Uterus (tissue), 4 donors: ENCODE results near the gene TMEM204. TPM values are rescaled to one million over a fixed set of nuclear protein-coding genes. Genes with fewer than 3 reads are reported as not detected.

Source experiments
- DNase-seq, 2 donors: peaks; one replicate each; pipeline ENCODE4 v3.0.0-alpha.2; 2019 to 2020
- H3K27ac ChIP-seq, 2 donors: fragments of 200-600 bp; sonication (generic); 1 replicate in 1 of 2; 2 replicates in 1 of 2; pipeline ENCODE4 v1.5.1; 2016 to 2018
- H3K27me3 ChIP-seq, 2 donors: fragments of 200-600 bp; sonication (generic); one replicate each; pipeline ENCODE4 v1.5.1; 2018 to 2019; ENCODE audit warnings: control low read depth in 1 of 2
- H3K36me3 ChIP-seq, 2 donors: fragments of 200-600 bp; sonication (generic); one replicate each; pipeline ENCODE4 v1.5.1; 2019; ENCODE audit warnings: control low read depth in 1 of 2
- H3K4me1 ChIP-seq, 2 donors: fragments of 200-600 bp; sonication (generic); one replicate each; pipeline ENCODE4 v1.5.1; 2018 to 2019; ENCODE audit warnings: control low read depth in 1 of 2
- H3K4me3 ChIP-seq, 2 donors: fragments of 200-600 bp; sonication (generic); 1 replicate in 1 of 2; 2 replicates in 1 of 2; pipeline ENCODE4 v1.5.1; 2018 to 2019; ENCODE audit warnings: mild to moderate bottlenecking in 1 of 2
- H3K9me3 ChIP-seq, 2 donors: fragments of 200-600 bp; sonication (generic); one replicate each; pipeline ENCODE4 v1.5.1; 2019; ENCODE audit warnings: control low read depth in 1 of 2
- POLR2A ChIP-seq, 2 donors: fragments of 450-650 bp; IDR thresholded peaks; one replicate each; pipeline ENCODE4 v1.6.1; 2016; ENCODE audit warnings: antibody characterized with exemption in 2 of 2, mild to moderate bottlenecking in 1 of 2, moderate library complexity in 1 of 2
- intact Hi-C: fragments of 100-400 bp; cut with DNase I; formaldehyde crosslinking; loops from one replicate; pipeline ENCODE4 v1.15.1; 2023; ENCODE audit warnings: low total_unique reads
- total RNA-seq, 4 donors: library from RNA; depleted of rRNA in 3 of 4; stranded (reverse); fragments of >200 nt in 3 of 4; gene quantifications; one replicate each; pipeline versions ENCODE4 v1.1.0 to v1.2.4, GENCODE V29; 2014 to 2023
- TF ChIP-seq, protein P1 (sequence below), 4 experiments: fragments of 200-600 bp in 2 of 4; fragments of 450-650 bp in 2 of 4; sonication (generic) in 2 of 4; IDR thresholded peaks; one replicate each; pipeline ENCODE4 v1.5.1; 2016 to 2019; ENCODE audit warnings: antibody characterized with exemption in 4 of 4, mild to moderate bottlenecking in 2 of 4, moderate library complexity in 1 of 4
- donor health status: DM: yes; HTN: yes; CAD: no.

Gene TMEM204
- total RNA-seq, 4 donors from 2014 or later, result 24.8 to 45.3 (median 39.3) TPM

DNA sequence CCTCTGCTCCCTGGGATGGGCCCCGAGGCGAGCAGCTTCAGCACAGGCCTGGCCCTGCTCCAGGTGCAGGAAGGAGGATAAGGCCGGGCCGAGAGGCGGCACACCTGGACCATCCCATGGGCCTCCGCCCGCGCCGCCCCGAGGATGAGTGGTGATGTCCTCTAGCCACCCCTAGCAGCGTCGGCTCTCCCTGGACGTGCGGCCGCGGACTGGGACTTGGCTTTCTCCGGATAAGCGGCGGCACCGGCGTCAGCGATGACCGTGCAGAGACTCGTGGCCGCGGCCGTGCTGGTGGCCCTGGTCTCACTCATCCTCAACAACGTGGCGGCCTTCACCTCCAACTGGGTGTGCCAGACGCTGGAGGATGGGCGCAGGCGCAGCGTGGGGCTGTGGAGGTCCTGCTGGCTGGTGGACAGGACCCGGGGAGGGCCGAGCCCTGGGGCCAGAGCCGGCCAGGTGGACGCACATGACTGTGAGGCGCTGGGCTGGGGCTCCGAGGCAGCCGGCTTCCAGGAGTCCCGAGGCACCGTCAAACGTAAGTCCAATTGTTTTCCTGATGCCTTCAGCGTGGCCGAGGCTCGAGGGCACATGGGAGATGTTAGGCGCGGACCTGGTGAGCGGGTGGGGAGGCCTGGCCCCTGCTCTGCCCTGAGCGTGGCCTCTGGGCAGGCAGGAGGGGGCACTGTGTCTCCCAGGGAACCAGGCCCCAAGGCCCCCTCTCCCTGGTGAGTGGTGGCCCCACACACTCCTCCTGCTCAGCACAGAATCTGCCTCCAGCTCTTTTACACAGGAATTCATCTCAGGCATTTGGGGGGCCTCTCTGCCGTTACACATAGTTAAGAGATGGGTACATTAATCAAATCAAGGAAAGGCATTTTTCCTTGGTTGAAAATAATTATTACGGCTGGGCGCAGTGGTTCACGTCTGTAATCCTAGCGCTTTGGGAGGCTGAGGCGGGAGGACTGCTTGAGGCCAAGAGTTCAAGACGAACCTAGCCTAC is 855 bp downstream of the TMEM204 start:
- peak overlapping the region; percentile 48 to 54 for H3K4me3 ChIP-seq
- H3K4me1 ChIP-seq, result peaks cover 0 to 27% of the 10 kb centered on the region in 2 donors
- peak overlapping the region; percentile 87 to 89 for H3K27ac ChIP-seq
- no peaks in the 10 kb centered on the region for H3K9me3 ChIP-seq
- no peaks in the 10 kb centered on the region for H3K27me3 ChIP-seq
- no peaks in the 10 kb centered on the region for H3K36me3 ChIP-seq
- intact Hi-C loops, result no loop called here
- TF ChIP-seq, protein P1, sequence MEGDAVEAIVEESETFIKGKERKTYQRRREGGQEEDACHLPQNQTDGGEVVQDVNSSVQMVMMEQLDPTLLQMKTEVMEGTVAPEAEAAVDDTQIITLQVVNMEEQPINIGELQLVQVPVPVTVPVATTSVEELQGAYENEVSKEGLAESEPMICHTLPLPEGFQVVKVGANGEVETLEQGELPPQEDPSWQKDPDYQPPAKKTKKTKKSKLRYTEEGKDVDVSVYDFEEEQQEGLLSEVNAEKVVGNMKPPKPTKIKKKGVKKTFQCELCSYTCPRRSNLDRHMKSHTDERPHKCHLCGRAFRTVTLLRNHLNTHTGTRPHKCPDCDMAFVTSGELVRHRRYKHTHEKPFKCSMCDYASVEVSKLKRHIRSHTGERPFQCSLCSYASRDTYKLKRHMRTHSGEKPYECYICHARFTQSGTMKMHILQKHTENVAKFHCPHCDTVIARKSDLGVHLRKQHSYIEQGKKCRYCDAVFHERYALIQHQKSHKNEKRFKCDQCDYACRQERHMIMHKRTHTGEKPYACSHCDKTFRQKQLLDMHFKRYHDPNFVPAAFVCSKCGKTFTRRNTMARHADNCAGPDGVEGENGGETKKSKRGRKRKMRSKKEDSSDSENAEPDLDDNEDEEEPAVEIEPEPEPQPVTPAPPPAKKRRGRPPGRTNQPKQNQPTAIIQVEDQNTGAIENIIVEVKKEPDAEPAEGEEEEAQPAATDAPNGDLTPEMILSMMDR (IDR thresholded peaks at IDR 0.05), result no peak
- no peak for TF ChIP-seq POLR2A (IDR thresholded peaks at IDR 0.05)
- peak in 1 of 2 donors; percentile 42 for DNase-seq

- H3K27ac ChIP-seq, result peak overlapping the region; percentile 87 to 89
- H3K4me3 ChIP-seq, result peak overlapping the region; percentile 48 to 54
- peaks cover 0 to 27% of the 10 kb centered on the region in 2 donors for H3K4me1 ChIP-seq
- no peaks in the 10 kb centered on the region for H3K9me3 ChIP-seq
- intact Hi-C loops, result no loop called here
- H3K36me3 ChIP-seq, result no peaks in the 10 kb centered on the region
- TF ChIP-seq, protein P1 (IDR thresholded peaks at IDR 0.05), result no peak
- TF ChIP-seq POLR2A (IDR thresholded peaks at IDR 0.05), result no peak
- H3K27me3 ChIP-seq, result no peaks in the 10 kb centered on the region
- DNase-seq, result no peak
Observed at GRCh38 chr16:1535391-1536291, 2.2 kb downstream of the TMEM204 start.

- intact Hi-C loops, result no loop called here
- DNase-seq, result no peak
Observed at GRCh38 chr16:1536601-1537000, 3.1 kb downstream of the TMEM204 start.

GRCh38 chr16:1537138-1537577 is 3.7 kb downstream of the TMEM204 start:
- Histone ChIP-seq H3K36me3 (no peaks in the 10 kb centered on the region), H3K27ac (peak overlapping the region; percentile 87 to 89), H3K4me3 (no peak overlapping the region), H3K27me3 (no peaks in the 10 kb centered on the region), H3K9me3 (no peaks in the 10 kb centered on the region), H3K4me1 (peaks cover 0 to 16% of the 10 kb centered on the region in 2 donors)
- no peak for DNase-seq
- TF ChIP-seq POLR2A (IDR thresholded peaks at IDR 0.05), result no peak
- TF ChIP-seq, protein P1 (IDR thresholded peaks at IDR 0.05), result no peak
- intact Hi-C loops, result no loop called here

More at GRCh38 chr16:1536601-1537000, 3.1 kb downstream of the TMEM204 start:
- Histone ChIP-seq H3K36me3 (no peaks in the 10 kb centered on the region), H3K9me3 (no peaks in the 10 kb centered on the region), H3K4me3 (no peak overlapping the region), H3K4me1 (peaks cover 0 to 21% of the 10 kb centered on the region in 2 donors), H3K27me3 (no peaks in the 10 kb centered on the region), H3K27ac (peak overlapping the region; percentile 87 to 89)
- TF ChIP-seq, protein P1 (IDR thresholded peaks at IDR 0.05), result no peak
- no peak for TF ChIP-seq POLR2A (IDR thresholded peaks at IDR 0.05)
